ENCODE measurements around the gene AIF1. TPM values are rescaled to one million over a fixed set of nuclear protein-coding genes. Genes with fewer than 3 reads are reported as not detected.
A peak's percentile ranks its signal among the peaks of the same experiment; 100 is the strongest.

Gene AIF1
- total RNA-seq, 1 donor from 2014 or later: 3.1 TPM

GRCh38 chr6:31659649-31660380 is 44.8 kb downstream of the AIF1 start:
- peaks cover 64% of the 10 kb centered on the region for H3K4me1 Mint-ChIP-seq (ENCODE audit: low read depth)
- TF ChIP-seq, protein P1, sequence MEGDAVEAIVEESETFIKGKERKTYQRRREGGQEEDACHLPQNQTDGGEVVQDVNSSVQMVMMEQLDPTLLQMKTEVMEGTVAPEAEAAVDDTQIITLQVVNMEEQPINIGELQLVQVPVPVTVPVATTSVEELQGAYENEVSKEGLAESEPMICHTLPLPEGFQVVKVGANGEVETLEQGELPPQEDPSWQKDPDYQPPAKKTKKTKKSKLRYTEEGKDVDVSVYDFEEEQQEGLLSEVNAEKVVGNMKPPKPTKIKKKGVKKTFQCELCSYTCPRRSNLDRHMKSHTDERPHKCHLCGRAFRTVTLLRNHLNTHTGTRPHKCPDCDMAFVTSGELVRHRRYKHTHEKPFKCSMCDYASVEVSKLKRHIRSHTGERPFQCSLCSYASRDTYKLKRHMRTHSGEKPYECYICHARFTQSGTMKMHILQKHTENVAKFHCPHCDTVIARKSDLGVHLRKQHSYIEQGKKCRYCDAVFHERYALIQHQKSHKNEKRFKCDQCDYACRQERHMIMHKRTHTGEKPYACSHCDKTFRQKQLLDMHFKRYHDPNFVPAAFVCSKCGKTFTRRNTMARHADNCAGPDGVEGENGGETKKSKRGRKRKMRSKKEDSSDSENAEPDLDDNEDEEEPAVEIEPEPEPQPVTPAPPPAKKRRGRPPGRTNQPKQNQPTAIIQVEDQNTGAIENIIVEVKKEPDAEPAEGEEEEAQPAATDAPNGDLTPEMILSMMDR (IDR thresholded peaks at IDR 0.05; ENCODE audit: unreplicated experiment): no peak
- peak overlapping the region; percentile 96 for H3K27ac Mint-ChIP-seq
- H3K27me3 Mint-ChIP-seq: no peaks in the 10 kb centered on the region
- H3K9me3 Mint-ChIP-seq (ENCODE audit: low read depth): no peaks in the 10 kb centered on the region
- DNase-seq (ENCODE audit: low spot score, unreplicated experiment): no peak
- H3K4me3 Mint-ChIP-seq (ENCODE audit: low read depth): peak overlapping the region; percentile 88
- peaks cover 7% of the 10 kb centered on the region for H3K36me3 Mint-ChIP-seq (ENCODE audit: insufficient read depth)

- no peaks in the 10 kb centered on the region for H3K9me3 Mint-ChIP-seq (ENCODE audit: low read depth)
- peak within 1 kb of the TSS; percentile 88 for H3K4me3 Mint-ChIP-seq (ENCODE audit: low read depth)
- DNase-seq (ENCODE audit: low spot score, unreplicated experiment): peak; percentile 66
- peaks cover 58% of the 10 kb centered on the region for H3K4me1 Mint-ChIP-seq (ENCODE audit: low read depth)
- H3K27ac Mint-ChIP-seq: peak within 1 kb of the TSS; percentile 96
- H3K36me3 Mint-ChIP-seq (ENCODE audit: insufficient read depth): peaks cover 6% of the 10 kb centered on the region
- H3K27me3 Mint-ChIP-seq: no peaks in the 10 kb centered on the region
- TF ChIP-seq, protein P1 (IDR thresholded peaks at IDR 0.05; ENCODE audit: unreplicated experiment): no peak
Observed at GRCh38 chr6:31660381-31661261, 45.6 kb downstream of the AIF1 start, which contains the start of gene C6orf47. TSS of gene C6orf47 (minus strand) at chr6:31660778. CDS start at chr6:31659947, 831 bp downstream.

GRCh38 chr6:31661262-31662123 is 46.5 kb downstream of the AIF1 start:
- H3K36me3 Mint-ChIP-seq (ENCODE audit: insufficient read depth): peaks cover 6% of the 10 kb centered on the region
- H3K27ac Mint-ChIP-seq: peak overlapping the region; percentile 92
- no peaks in the 10 kb centered on the region for H3K9me3 Mint-ChIP-seq (ENCODE audit: low read depth)
- H3K4me1 Mint-ChIP-seq (ENCODE audit: low read depth): peaks cover 55% of the 10 kb centered on the region
- DNase-seq (ENCODE audit: low spot score, unreplicated experiment): no peak
- peak overlapping the region; percentile 88 for H3K4me3 Mint-ChIP-seq (ENCODE audit: low read depth)
- TF ChIP-seq, protein P1 (IDR thresholded peaks at IDR 0.05; ENCODE audit: unreplicated experiment): no peak
- no peaks in the 10 kb centered on the region for H3K27me3 Mint-ChIP-seq

- Mint-ChIP-seq H3K27ac (peak overlapping the region; percentile 86), H3K9me3 (ENCODE audit: low read depth) (no peaks in the 10 kb centered on the region), H3K36me3 (ENCODE audit: insufficient read depth) (peaks cover 6% of the 10 kb centered on the region), H3K4me1 (ENCODE audit: low read depth) (peaks cover 56% of the 10 kb centered on the region), H3K27me3 (no peaks in the 10 kb centered on the region), H3K4me3 (ENCODE audit: low read depth) (peak overlapping the region; percentile 37)
- no peak for DNase-seq (ENCODE audit: low spot score, unreplicated experiment)
- TF ChIP-seq, protein P1 (IDR thresholded peaks at IDR 0.05; ENCODE audit: unreplicated experiment): no peak
Observed at GRCh38 chr6:31662124-31662723, 47.2 kb downstream of the AIF1 start.
